Hypothalamus (tissue), 51 donors: ENCODE results near the gene CPSF4L.
"Not testable (repeated sequence)": the region's sequence is repeated elsewhere in the genome, so short reads cannot be mapped to it uniquely, and the experiment has no call there.

Experiments used
- DNase-seq, 51 donors: peaks; one replicate each; lab custom pipeline; 2025; lab: John Stamatoyannopoulos, UW

Gene CPSF4L

DNA sequence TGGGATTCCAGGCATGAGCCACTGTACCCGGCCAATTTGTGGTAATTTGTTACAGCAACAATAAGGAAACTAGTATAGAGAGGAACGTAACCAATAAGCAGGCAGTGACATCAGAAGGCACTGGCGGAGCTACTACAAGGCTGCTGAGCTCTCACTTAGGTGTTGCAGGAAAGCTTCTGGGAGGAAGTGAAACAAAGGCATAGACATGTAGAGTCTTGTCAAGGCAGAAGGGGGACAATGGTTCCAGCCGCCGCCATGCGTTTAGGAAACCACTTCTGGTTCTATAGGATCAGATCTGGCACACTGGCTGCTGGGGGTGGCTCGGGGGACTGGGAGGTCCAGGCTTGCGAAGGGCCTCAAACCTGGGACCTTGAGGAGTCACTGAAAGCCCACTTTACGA, 9.4 kb upstream of the CPSF4L start:
- DNase-seq = no peak

DNA sequence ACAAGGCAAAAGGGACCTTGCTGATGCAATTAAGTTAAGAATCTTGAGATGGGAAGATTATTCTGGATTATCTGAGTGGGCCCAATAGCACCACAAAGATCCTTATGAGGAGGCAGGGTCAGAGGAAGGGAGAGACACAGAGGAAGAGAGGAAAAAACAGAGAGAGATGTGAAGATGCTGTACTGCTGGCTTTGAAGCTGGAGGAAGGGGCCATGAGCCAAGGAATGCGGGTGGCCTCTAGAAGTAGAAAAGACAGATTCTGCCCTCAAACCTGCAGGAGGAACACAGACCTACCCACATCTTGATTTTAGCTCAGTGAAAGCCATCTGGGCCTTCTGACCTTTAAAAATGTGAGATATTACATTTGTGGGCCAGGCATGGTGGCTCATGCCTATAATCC, 8.1 kb upstream of the CPSF4L start:
- no peak for DNase-seq

DNA sequence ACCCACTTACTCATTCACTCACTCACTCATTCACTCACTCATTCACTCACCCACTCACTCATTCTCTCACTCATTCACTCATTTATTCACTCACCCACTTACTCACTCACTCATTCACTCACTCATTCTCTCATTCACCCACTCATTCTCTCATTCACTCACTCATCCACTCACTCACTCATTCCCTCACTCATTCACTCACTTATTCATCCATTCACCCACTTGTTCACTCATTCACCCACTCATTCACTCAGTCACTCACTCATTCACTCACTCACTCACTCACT, 7.6 kb upstream of the CPSF4L start:
- no peak for DNase-seq

GRCh38 chr17:73268582-73269328, 7.1 kb upstream of the CPSF4L start:
- DNase-seq = no peak

DNA sequence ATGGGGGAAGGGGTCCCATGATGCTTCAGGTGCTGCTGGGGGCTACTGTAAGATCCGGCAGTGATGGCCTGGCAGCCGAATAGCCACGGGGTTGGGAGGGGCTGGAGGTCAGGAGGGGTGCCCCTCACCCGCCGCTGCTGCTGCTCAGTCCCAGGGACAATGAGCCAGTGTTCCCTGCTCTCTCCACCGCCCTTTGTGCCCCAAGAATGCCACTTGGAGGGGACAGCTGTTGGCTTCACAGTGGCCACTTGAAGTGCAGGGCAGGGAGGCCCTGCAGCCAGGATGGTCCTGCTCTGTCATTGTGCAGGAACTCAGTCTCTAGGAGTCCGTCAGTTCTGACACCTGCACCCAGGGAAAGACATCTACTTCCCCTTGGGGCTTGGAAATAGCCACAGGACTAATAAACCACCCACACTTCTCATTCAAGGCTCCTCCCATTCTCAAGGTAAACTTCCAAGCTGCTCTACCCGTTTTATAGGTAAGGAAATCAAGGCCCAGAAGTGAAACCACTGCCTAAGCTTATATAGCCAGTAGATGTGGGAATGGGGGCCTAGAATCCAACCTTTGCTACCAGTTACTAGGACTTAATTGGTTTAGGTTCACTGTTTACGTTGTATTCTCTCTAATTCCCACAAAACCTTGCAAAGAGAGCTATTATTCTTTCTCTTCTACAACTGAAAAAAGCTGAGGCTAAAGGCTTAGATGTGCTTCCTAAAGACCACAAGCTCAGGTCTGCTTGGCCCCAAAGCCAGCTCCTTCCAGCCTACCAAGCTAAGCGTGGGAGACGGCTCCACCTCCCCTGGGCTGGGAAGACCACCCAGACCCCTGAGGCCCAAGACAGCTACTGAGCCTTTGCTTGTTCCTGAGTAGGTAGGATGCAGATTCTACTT, 6.2 kb upstream of the CPSF4L start:
- DNase-seq = peak in 41 of 51 donors; percentile 12 to 91 (median 67)

DNA sequence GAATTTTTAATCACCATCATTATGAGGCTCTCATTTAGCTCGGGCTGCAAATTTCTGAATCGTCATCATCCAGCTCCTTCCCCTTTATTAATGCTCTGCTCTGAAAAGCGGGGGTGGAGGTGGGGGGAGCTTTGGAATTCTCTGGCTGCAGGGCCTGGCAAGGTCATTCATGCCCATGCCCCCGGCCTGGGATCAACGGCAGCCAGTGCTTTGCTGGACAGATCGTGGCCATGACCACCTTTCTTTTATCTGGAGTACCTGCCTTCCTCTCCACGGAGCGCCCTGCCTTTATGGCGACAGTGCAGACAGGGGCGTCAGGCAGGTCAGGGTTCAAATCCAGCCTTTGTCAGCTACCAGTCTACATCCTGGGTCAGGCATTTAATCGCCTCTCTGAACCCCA, 5.1 kb upstream of the CPSF4L start:
- DNase-seq = no peak

GRCh38 chr17:73265646-73266640, 4.3 kb upstream of the CPSF4L start:
- DNase-seq = no peak

DNA sequence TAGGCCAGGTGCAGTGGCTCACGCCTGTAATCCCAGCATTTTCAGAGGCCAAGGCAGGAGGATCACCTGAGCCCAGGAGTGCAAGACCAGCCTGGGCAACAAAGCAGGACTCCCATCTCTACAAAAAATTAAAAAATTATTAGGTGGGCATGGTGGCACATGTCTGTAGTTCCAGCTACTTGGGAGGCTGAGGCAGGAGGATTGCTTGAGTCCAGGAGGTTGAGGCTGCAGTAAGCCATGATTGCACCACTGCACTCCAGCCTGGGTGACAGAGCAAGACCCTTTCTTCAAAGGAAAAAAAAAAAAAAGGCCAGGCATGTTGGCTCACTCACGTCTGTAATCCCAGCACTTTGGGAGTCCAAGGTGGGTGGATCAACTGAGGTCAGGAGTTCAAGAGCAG, 2.8 kb upstream of the CPSF4L start:
- not testable (repeated sequence) for DNase-seq

DNA sequence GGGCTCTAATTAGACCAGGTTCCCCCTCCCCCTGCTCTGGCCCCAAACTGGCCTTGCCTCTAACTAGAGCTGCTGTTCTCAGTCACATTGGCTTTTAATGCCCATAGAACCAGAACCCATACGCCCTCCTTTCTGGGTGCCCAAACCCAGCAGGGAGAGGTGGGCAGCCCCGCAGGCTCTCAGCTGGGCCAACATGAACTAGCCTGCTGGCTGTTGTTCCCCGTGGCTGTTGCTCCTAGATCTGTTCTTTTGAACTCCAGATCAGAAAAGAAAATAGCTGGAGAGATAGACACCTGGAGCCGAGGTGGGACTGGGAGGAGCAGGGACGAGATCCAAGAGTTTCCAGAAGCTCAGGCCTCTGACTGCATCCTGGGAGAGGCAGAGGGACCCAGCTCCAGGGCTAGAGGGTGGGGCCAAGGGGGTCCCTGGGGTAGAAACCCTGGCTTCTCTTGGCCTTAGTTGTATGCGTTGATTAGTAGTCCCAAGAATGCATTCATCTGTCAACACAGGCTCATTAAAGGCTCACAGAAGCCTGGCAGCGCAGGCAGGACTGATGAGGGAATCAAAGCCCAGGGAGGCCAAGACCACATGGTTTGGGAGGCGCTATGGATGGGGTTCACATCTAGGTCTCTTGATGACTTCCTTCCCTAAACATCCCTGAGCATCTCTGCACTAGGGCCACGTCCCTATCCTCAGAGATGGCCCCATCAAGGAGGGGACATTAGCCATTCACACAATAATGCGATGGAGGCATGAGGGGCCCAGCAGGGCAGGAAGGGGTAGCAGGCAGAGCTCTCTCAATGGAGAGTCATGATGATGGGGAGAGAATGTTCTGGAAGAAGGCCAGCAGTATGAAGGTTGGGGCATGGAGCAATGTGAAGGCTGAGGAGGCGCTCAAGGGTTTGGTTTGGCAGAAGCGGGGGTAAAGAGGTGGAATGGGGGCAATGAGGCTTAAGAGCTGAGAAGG, 1.3 kb upstream of the CPSF4L start:
- peak in 2 of 51 donors; percentile 21 to 78 for DNase-seq

GRCh38 chr17:73261952-73262675, 434 bp upstream of the CPSF4L start:
- DNase-seq = peak in 40 of 51 donors; percentile 24 to 79 (median 58)

- DNase-seq = no peak
Observed at GRCh38 chr17:73257516-73257915, 4.2 kb downstream of the CPSF4L start.

DNA sequence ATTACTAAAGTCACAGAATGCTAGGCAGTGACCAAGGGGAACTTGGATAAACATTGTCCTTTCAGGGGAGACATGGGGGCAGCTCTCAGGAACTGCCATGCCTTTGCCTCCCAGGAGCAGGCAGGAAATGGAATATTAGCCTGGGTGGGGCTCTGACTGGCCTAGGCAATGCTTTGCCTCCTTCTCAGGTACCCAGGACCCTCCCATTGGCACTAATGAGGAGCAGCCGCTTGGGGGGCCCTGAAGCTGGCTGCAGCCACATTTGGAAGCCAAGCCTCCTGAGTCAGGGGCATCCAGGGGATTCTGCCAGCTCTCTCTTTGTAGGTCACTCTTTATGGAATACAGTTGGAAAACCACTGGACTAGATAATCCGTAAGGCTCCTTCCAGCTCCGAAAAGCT, 5.5 kb downstream of the CPSF4L start:
- no peak for DNase-seq

DNA sequence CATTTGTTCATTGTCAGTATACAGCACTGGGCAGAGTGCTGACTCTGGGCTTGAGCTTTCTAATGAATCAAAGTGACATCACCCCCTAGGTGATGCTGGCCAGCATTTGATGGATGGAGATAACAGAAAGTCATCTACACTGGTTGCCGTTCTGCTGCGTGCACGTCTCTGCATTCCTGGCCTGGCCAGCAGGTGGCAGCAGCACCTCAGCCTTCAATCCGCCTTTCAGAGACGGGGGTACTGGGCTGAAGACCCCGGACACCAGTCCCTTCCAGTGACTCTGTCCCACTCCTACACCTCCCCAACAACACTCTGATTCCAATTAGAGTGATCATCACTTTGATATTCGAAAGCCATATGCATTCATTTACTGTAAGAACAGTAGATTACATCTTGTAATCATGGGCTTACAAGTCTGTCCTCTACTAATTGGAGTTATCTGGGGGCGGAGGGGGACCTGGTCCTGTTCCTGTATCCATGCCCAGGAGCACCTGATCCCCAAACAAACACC, 6.0 kb downstream of the CPSF4L start:
- peak in 34 of 51 donors; percentile 14 to 75 (median 38) for DNase-seq

GRCh38 chr17:73251871-73252270, 9.8 kb downstream of the CPSF4L start:
- DNase-seq = no peak

GRCh38 chr17:73250851-73251640, 10.6 kb downstream of the CPSF4L start:
- DNase-seq = no peak

DNA sequence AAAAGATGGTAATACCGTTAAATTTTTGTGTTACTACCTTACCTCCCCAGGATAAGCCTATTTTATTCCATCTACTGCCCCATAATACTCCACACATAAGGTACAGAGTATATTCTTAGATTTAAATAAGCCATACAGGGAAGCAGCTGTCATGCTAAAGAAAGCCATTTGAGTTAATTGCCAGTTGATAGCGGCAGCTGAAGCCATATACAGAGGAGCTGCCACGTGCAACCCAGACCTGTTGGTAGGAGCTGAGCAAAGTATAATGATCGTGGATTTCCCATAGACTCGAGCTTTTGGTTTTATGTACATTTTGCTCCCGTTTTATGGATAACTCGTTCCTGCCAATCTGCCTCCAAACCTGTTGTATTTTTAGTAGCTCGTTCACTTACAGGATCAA, 12.0 kb downstream of the CPSF4L start:
- DNase-seq = no peak

DNA sequence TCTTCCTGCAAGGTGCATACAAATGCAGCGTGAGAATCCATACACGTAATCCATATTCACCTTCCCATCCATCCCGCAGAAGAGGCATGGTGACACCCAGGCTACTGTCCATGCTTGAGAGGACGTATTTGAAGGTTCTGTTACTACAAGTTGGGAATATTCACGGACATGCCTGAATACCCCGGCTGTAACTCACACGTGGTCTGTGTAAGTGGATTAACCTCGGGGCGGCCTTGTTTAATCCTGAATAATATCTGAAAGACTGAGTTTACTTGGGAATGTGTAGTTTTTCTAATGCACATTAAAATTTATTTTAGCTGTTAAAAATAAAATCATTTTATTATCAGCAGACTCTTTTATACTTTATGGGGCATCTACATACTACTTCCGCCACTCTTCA, 13.1 kb downstream of the CPSF4L start:
- no peak for DNase-seq

- no peak for DNase-seq
Observed at GRCh38 chr17:73247726-73248125, 14.0 kb downstream of the CPSF4L start.
